IMR-90 (cell line): ENCODE measurements around the gene ELK3. TPM values are rescaled to one million over a fixed set of nuclear protein-coding genes. Genes with fewer than 3 reads are reported as not detected.

Experiments used
- ATAC-seq: fragments of 200-7000 bp; cut with Tn5 transposase; 2 replicates; pipeline ENCODE4 v1.9.1; 2020; ENCODE audit warnings: low read depth, mild to moderate bottlenecking, moderate library complexity
- BruUV-seq: library from RNA; stranded (reverse); fragments of 400-500 nt; replicated peaks from 2 replicates; lab custom pipeline; 2021; lab: Mats Ljungman, UMichigan
- CTCF ChIA-PET: fragments of 300-600 bp; formaldehyde crosslinking; extraction: SDS; loops from one replicate; lab custom pipeline; 2021; ENCODE audit warnings: antibody characterized with exemption; lab: Yijun Ruan, JAX
- POLR2A ChIA-PET: fragments of 300-600 bp; sonication (Branson Sonifier 250); formaldehyde crosslinking; loops from one replicate; lab custom pipeline; 2022; ENCODE audit warnings: antibody characterized with exemption; ENCODE audit not compliant: unreplicated experiment; lab: Charles Lee
- DNase-seq: peaks from one replicate; pipeline ENCODE4 v3.0.0; 2013
- H2AFZ ChIP-seq: replicated peaks from 2 replicates; pipeline ENCODE3; 2013; ENCODE audit warnings: low read length, mild to moderate bottlenecking; ENCODE audit not compliant: poor library complexity
- H2AK5ac ChIP-seq: 2 replicates; pipeline ENCODE4 v1.6.1; 2013; ENCODE audit warnings: low read depth, low read length, inconsistent platforms
- H2AK9ac ChIP-seq: replicated peaks from 2 replicates; pipeline ENCODE3; 2013; ENCODE audit warnings: mild to moderate bottlenecking, low read depth, low read length, moderate library complexity; ENCODE audit not compliant: poor library complexity
- H2BK120ac ChIP-seq: 2 replicates; pipeline ENCODE4 v1.6.1; 2013; ENCODE audit warnings: low read depth, low read length, inconsistent platforms
- H2BK15ac ChIP-seq: 3 replicates; pipeline ENCODE4 v1.6.1; 2013; ENCODE audit warnings: low read depth, low read length, inconsistent platforms
- H2BK20ac ChIP-seq: 2 replicates; pipeline ENCODE4 v1.6.1; 2013; ENCODE audit warnings: low read depth, mild to moderate bottlenecking, inconsistent platforms, low read length, moderate library complexity
- H2BK5ac ChIP-seq: 2 replicates; pipeline ENCODE4 v1.6.1; 2013; ENCODE audit warnings: mild to moderate bottlenecking, low read depth, low read length, inconsistent platforms; ENCODE audit not compliant: poor library complexity, severe bottlenecking
- H3K14ac ChIP-seq: replicated peaks from 2 replicates; pipeline ENCODE4 v1.6.1; 2013; ENCODE audit warnings: low read depth, low read length, inconsistent platforms
- H3K18ac ChIP-seq: 2 replicates; pipeline ENCODE4 v1.6.1; 2013; ENCODE audit warnings: low read depth, low read length, control low read depth
- H3K23ac ChIP-seq: 2 replicates; pipeline ENCODE4 v1.6.1; 2013; ENCODE audit warnings: low read depth, low read length, inconsistent platforms
- H3K27ac ChIP-seq: 2 replicates; pipeline ENCODE4 v1.5.1; 2013; ENCODE audit warnings: mild to moderate bottlenecking, control low read depth, low read length; ENCODE audit not compliant: insufficient read depth
- H3K27me3 ChIP-seq: 2 replicates; pipeline ENCODE4 v1.6.1; 2013; ENCODE audit warnings: low read length; ENCODE audit not compliant: control insufficient read depth, insufficient read depth
- H3K36me3 ChIP-seq: 2 replicates; pipeline ENCODE4 v1.6.1; 2013; ENCODE audit warnings: low read length, mixed read lengths; ENCODE audit not compliant: control insufficient read depth, insufficient read depth
- H3K4ac ChIP-seq: 2 replicates; pipeline ENCODE4 v1.6.1; 2013; ENCODE audit warnings: low read depth, low read length, inconsistent platforms
- H3K4me1 ChIP-seq: 2 replicates; pipeline ENCODE4 v1.6.1; 2013; ENCODE audit warnings: low read length, mixed read lengths; ENCODE audit not compliant: control insufficient read depth, insufficient read depth
- H3K4me2 ChIP-seq: 2 replicates; pipeline ENCODE4 v1.6.1; 2013; ENCODE audit warnings: low read depth, mild to moderate bottlenecking, control low read depth, low read length, moderate library complexity
- H3K4me3 ChIP-seq: 2 replicates; pipeline ENCODE4 v1.5.1; 2013; ENCODE audit warnings: low read depth, mild to moderate bottlenecking, control low read depth, low read length, moderate library complexity; ENCODE audit not compliant: insufficient read depth
- H3K56ac ChIP-seq: 2 replicates; pipeline ENCODE4 v1.6.1; 2013; ENCODE audit warnings: low read length, inconsistent platforms; ENCODE audit not compliant: insufficient read depth; ENCODE audit errors: extremely low read depth
- H3K79me1 ChIP-seq, 2 experiments: 2 replicates each; pipeline ENCODE4 v1.6.1; 2013; ENCODE audit warnings: low read length in 2 of 2, inconsistent platforms in 1 of 2, low read depth in 1 of 2
- H3K9ac ChIP-seq: 2 replicates; pipeline ENCODE4 v1.6.1; 2013; ENCODE audit warnings: low read depth, low read length, control low read depth
- H3K9me1 ChIP-seq: 2 replicates; pipeline ENCODE4 v1.6.1; 2013; ENCODE audit warnings: low read length, inconsistent platforms; ENCODE audit not compliant: insufficient read depth
- H3K9me3 ChIP-seq: 2 replicates; pipeline ENCODE4 v1.6.1; 2013; ENCODE audit warnings: low read length; ENCODE audit not compliant: control insufficient read depth, insufficient read depth
- H4K20me1 ChIP-seq: 2 replicates; pipeline ENCODE4 v1.6.1; 2013; ENCODE audit warnings: low read length, inconsistent platforms; ENCODE audit not compliant: insufficient read depth
- H4K5ac ChIP-seq: 2 replicates; pipeline ENCODE4 v1.6.1; 2013; ENCODE audit warnings: mild to moderate bottlenecking, low read depth, low read length, control low read depth
- H4K8ac ChIP-seq, 2 experiments: 2 replicates each; pipeline ENCODE4 v1.6.1; 2013; ENCODE audit warnings: low read depth in 2 of 2, low read length in 2 of 2, control low read depth in 1 of 2, inconsistent platforms in 1 of 2
- H4K91ac ChIP-seq: 2 replicates; pipeline ENCODE4 v1.6.1; 2013; ENCODE audit warnings: low read depth, low read length, inconsistent platforms; ENCODE audit not compliant: insufficient read depth
- CEBPB ChIP-seq: IDR thresholded peaks from 2 replicates; pipeline ENCODE4 v1.6.1; 2012; ENCODE audit warnings: low read depth, low read length, improper control_type of control experiment
- FOS ChIP-seq: fragments of 150-350 bp; IDR thresholded peaks from 2 replicates; pipeline ENCODE4 v1.6.1; 2016; ENCODE audit warnings: low read depth, low read length
- MAFK ChIP-seq: IDR thresholded peaks from 2 replicates; pipeline ENCODE4 v1.6.1; 2012; ENCODE audit warnings: low read depth, low read length, improper control_type of control experiment
- RAD21 ChIP-seq: IDR thresholded peaks from 2 replicates; pipeline ENCODE4 v1.6.1; 2012; ENCODE audit warnings: low read length, improper control_type of control experiment
- RCOR1 ChIP-seq: IDR thresholded peaks from 2 replicates; pipeline ENCODE4 v1.6.1; 2012; ENCODE audit warnings: mild to moderate bottlenecking, low read length, improper control_type of control experiment; ENCODE audit not compliant: insufficient replicate concordance
- RFX5 ChIP-seq: IDR thresholded peaks from 2 replicates; pipeline ENCODE4 v1.8.0; 2012; ENCODE audit warnings: low read depth, mild to moderate bottlenecking, low read length, moderate library complexity
- dilution Hi-C: fragments of 300-500 bp; cut with HindIII; formaldehyde crosslinking; loops from one replicate; pipeline ENCODE4 v1.14.3; 2018; ENCODE audit warnings: low sequenced_read_pairs; ENCODE audit not compliant: unreplicated experiment
- in situ Hi-C: fragments of 300-500 bp; cut with MboI; formaldehyde crosslinking; loops from 3 replicates; pipeline ENCODE4 v1.14.3; 2019; ENCODE audit warnings: low sequenced_read_pairs, inconsistent platforms, mixed read lengths
- intact Hi-C: fragments of 100-400 bp; cut with micrococcal nuclease; formaldehyde crosslinking; loops from 2 replicates; pipeline ENCODE4 v1.10.0; 2022
- polyA plus RNA-seq, 3 experiments: library from polyadenylated mRNA; depleted of rRNA; stranded (reverse); fragments of >200 nt; gene quantifications; 2 replicates each; pipeline ENCODE4 v1.2.3, GENCODE V29; 2012; ENCODE audit warnings: low replicate concordance in 1 of 3
- total RNA-seq: library from RNA; depleted of rRNA; stranded (reverse); fragments of >200 nt; gene quantifications from 2 replicates; pipeline ENCODE4 v1.2.3, GENCODE V29; 2012
- TF ChIP-seq, protein P1 (sequence below): conservative IDR thresholded peaks from 2 replicates; pipeline ENCODE4 v1.5.1; 2012; ENCODE audit warnings: mild to moderate bottlenecking, low read depth, low read length, improper control_type of control experiment
- TF ChIP-seq, protein P2 (sequence below): fragments of 150-350 bp; IDR thresholded peaks from 2 replicates; pipeline ENCODE4 v1.6.1; 2017; ENCODE audit warnings: mild to moderate bottlenecking, antibody characterized with exemption, low read length, low read depth

ELK3 gene
- total and polyA plus RNA-seq, 2 of the 4 experiments (the other 2 are of a cell fraction) = 14.5 to 27.5 TPM

DNA sequence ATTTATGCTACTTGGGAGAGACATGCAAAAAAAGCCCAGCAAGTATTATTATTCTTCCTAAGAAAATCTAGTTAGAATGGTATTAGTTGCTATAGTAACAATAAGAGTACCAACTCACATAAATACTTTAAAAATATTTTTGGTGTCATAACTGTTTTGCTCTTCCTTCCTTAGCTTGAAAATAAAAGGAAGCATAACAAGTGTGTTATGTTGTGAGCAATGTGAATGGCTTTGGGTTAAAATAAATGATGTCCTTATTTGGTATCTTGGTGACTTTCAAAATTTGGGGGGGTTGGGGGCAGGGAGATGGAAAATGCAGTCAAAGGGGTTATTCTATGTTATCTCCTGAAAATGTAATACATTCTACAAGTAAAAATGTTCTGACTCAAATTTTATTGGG, 91.0 kb downstream of the ELK3 start:
- Histone ChIP-seq H2BK5ac (no peak overlapping the region), H2AK9ac (no peak overlapping the region), H3K4ac (no peak overlapping the region), H2BK15ac (no peak overlapping the region), H3K79me1 (peaks cover 3 to 18% of the 10 kb centered on the region in 2 experiments), H3K27ac (no peak overlapping the region), H3K56ac (no peak overlapping the region), H4K91ac (no peak overlapping the region), H4K8ac (no peak overlapping the region), H2BK120ac (no peak overlapping the region), H3K18ac (no peak overlapping the region), H3K4me3 (no peak overlapping the region), H3K36me3 (peaks cover 43% of the 10 kb centered on the region), H4K5ac (no peak overlapping the region), H3K23ac (no peak overlapping the region), H2AFZ (no peak overlapping the region), H3K9me1 (peaks cover 3% of the 10 kb centered on the region), H3K9ac (no peak overlapping the region), H3K9me3 (no peaks in the 10 kb centered on the region), H4K20me1 (no peaks in the 10 kb centered on the region), H3K27me3 (no peaks in the 10 kb centered on the region), H3K4me2 (no peak overlapping the region), H2AK5ac (no peak overlapping the region), H2BK20ac (no peak overlapping the region), H3K14ac (no peak overlapping the region), H3K4me1 (0 out of 2 replicates have a peak, but pooled peaks cover 2% of the 10 kb centered on the region)
- ATAC-seq = no peak
- intact Hi-C loops (no loop called here), in situ Hi-C loops (no loop called here), dilution Hi-C loops (no loop called here)
- no TSS peak for BruUV-seq
- ChIA-PET POLR2A (no interaction called here), CTCF (no interaction called here)
- DNase-seq = no peak
- TF ChIP-seq RFX5 = no peak
- no peak for TF ChIP-seq RAD21
- TF ChIP-seq, protein P1, sequence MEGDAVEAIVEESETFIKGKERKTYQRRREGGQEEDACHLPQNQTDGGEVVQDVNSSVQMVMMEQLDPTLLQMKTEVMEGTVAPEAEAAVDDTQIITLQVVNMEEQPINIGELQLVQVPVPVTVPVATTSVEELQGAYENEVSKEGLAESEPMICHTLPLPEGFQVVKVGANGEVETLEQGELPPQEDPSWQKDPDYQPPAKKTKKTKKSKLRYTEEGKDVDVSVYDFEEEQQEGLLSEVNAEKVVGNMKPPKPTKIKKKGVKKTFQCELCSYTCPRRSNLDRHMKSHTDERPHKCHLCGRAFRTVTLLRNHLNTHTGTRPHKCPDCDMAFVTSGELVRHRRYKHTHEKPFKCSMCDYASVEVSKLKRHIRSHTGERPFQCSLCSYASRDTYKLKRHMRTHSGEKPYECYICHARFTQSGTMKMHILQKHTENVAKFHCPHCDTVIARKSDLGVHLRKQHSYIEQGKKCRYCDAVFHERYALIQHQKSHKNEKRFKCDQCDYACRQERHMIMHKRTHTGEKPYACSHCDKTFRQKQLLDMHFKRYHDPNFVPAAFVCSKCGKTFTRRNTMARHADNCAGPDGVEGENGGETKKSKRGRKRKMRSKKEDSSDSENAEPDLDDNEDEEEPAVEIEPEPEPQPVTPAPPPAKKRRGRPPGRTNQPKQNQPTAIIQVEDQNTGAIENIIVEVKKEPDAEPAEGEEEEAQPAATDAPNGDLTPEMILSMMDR = no peak
- no peak for TF ChIP-seq FOS
- TF ChIP-seq, protein P2, sequence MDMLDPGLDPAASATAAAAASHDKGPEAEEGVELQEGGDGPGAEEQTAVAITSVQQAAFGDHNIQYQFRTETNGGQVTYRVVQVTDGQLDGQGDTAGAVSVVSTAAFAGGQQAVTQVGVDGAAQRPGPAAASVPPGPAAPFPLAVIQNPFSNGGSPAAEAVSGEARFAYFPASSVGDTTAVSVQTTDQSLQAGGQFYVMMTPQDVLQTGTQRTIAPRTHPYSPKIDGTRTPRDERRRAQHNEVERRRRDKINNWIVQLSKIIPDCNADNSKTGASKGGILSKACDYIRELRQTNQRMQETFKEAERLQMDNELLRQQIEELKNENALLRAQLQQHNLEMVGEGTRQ = no peak
- TF ChIP-seq CEBPB = no peak
- TF ChIP-seq RCOR1 = no peak
- TF ChIP-seq MAFK = no peak
